Large intestine (tissue), 3 donors: Measurements from ENCODE around the gene APOH. TPM values are rescaled to one million over a fixed set of nuclear protein-coding genes. Genes with fewer than 3 reads are reported as not detected.
A peak's percentile ranks its signal among the peaks of the same experiment; 100 is the strongest.

Source experiments
- DNase-seq, 2 donors: peaks; one replicate each; pipeline versions ENCODE4 v3.0.0 to v3.0.0-alpha.2; 2013
- H3K27ac ChIP-seq: one replicate; pipeline ENCODE4 v1.5.1; 2013; ENCODE audit warnings: low read length
- H3K27me3 ChIP-seq: 2 replicates; pipeline ENCODE4 v1.6.1; 2013; ENCODE audit warnings: low read length; ENCODE audit not compliant: control insufficient read depth, insufficient read depth
- H3K36me3 ChIP-seq: 2 replicates; pipeline ENCODE4 v1.6.1; 2013; ENCODE audit warnings: low read length; ENCODE audit not compliant: control insufficient read depth, insufficient read depth
- H3K4me1 ChIP-seq: one replicate; pipeline ENCODE4 v1.6.1; 2013; ENCODE audit warnings: low read length; ENCODE audit not compliant: control insufficient read depth, insufficient read depth
- H3K4me3 ChIP-seq: one replicate; pipeline ENCODE4 v1.5.1; 2013; ENCODE audit warnings: low read length
- H3K9me3 ChIP-seq: one replicate; pipeline ENCODE4 v1.6.1; 2013; ENCODE audit warnings: mild to moderate bottlenecking, low read depth, low read length, moderate library complexity; ENCODE audit not compliant: control insufficient read depth
- WGBS: methylation state at CpG from one replicate; pipeline ENCODE4 v1.1.5; 2013; ENCODE audit warnings: low lambda C conversion rate; ENCODE audit not compliant: insufficient coverage; 5-methylcytosine and 5-hydroxymethylcytosine counted together
- polyA plus RNA-seq: library from polyadenylated mRNA; unstranded; fragments of 120-200 nt; gene quantifications from one replicate; pipeline ENCODE4 v1.2.1, GENCODE V29; 2013

APOH gene
- polyA plus RNA-seq, 1 donor = 4.4 TPM

DNA sequence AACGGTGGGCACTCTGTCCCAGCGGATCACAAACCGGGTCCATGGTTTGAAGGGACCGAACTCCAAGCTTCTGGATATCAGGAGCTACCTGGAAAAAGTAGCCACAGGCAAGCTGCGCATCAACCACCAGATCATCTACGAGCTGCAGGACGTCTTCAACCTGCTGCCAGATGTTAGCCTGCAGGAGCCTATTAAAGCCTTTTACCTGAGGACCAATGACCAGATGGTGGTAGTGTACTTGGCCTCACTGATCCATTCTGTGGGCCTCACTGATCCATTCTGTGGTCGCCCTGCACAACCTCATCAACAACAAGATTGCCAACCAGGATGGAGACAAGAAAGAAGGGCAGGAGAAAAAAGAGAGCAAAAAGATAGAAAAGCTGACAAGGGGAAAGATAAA is 31.0 kb downstream of the APOH start:
- DNase-seq = no peak

GRCh38 chr17:66192378-66192687 is 36.9 kb downstream of the APOH start:
- no CpG with 5 or more reads among the region's 10 CpGs for WGBS
- Histone ChIP-seq H3K36me3 (no peaks in the 10 kb centered on the region), H3K9me3 (no peaks in the 10 kb centered on the region), H3K27ac (no peak overlapping the region), H3K4me3 (peak overlapping the region; percentile 60), H3K4me1 (no peaks in the 10 kb centered on the region), H3K27me3 (no peaks in the 10 kb centered on the region)
- no peak for DNase-seq

More for the DNA sequence above, 31.0 kb downstream of the APOH start:
- Histone ChIP-seq H3K4me1 (no peaks in the 10 kb centered on the region), H3K9me3 (no peaks in the 10 kb centered on the region), H3K27ac (no peak overlapping the region), H3K4me3 (no peak overlapping the region), H3K27me3 (no peaks in the 10 kb centered on the region), H3K36me3 (no peaks in the 10 kb centered on the region)
- no CpG with 5 or more reads among the region's 8 CpGs for WGBS

DNA sequence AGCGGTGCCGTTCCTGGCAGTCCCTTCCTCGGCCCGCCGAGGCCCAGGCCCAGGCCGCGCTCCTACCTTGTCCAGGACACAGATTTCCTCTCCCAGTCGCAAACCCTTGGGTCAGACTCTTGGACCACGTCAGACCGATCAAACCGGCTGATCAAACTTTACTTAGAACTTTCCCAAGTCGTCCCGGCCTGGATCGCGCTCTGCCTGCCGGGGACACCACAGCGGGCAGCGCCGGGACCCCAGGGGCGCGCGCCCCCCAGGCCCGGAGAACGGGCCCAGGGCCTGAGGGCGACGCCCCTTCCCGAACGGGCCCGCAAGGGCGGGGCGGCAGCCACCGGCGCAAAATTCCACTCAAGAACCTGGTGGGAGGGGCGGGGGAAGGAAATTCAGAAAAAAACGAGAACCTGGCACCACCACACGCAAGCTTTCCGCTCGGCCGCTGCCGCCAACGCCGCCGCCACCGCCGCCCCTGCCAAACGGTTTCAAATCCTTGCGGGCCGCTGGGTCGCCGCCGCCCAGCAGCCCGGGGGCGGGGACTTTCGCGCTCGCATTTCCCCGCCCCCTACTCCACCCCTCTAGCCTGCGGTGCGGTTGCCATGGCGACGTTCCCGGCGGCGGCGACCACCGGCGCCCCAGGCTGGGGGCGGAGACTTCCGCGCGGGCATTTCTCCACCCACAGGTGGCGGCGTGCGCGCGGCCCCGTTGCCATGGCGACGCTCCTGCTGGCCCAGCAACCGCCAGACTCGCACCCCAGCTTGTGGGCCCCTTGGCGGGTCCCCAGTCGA is 37.4 kb downstream of the APOH start, which contains the start of gene CEP112:
TSS of gene CEP112 (minus strand) at position 541 of the 785 bp plus-strand sequence.
- H3K4me1 ChIP-seq = no peaks in the 10 kb centered on the region
- H3K4me3 ChIP-seq = peak within 1 kb of the TSS; percentile 60
- no peaks in the 10 kb centered on the region for H3K27me3 ChIP-seq
- peak; percentile 71 to 79 for DNase-seq
- peak within 1 kb of the TSS; percentile 3 for H3K27ac ChIP-seq
- no peaks in the 10 kb centered on the region for H3K9me3 ChIP-seq
- no CpG with 5 or more reads among the region's 83 CpGs for WGBS
- H3K36me3 ChIP-seq = no peaks in the 10 kb centered on the region

DNA sequence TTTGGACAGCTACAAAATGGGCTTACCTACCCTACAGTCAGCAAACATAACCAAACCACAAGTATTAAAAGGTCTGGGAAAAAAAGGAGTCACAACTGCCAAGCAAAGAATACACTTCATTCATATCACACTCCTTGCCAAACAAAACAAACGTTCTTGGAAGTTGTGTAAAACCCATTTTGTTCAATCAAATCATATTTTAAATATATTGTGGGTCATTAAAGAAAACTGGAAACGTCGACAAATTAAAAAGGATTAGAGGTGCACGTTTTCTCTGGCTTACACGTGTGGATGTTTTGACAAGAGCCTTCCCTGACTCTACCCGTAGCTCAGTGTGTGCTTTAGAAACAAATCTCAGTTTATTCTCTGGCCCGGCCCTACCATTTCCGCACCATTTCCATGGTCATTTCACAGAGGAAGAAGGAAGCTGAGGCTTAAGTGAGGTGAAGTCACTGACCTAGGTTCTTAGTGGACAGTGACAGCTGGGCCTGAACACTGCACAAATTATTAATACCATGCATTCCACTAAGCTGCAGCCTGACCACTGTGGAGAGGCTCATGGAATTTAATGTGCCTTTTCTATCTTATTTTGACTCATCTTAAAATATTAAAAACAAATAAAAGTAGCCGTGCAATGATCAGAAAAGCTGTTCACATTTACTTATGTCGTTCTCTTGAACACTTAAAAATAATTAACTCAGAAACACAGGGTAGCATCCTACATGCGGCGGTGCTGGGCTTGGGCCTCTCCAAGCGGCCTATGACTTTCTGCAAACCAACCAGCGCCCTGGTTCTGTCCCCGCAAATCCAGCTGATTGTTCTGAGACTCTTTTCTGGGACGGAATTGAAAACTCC is 38.2 kb downstream of the APOH start:
- DNase-seq = peak in 1 of 2 donors; percentile 44
- H3K27ac ChIP-seq = peak overlapping the region; percentile 3
- H3K36me3 ChIP-seq = no peaks in the 10 kb centered on the region
- 35% methylated on average over 2 of the region's 16 CpGs for WGBS
- peak overlapping the region; percentile 60 for H3K4me3 ChIP-seq
- no peaks in the 10 kb centered on the region for H3K9me3 ChIP-seq
- no peaks in the 10 kb centered on the region for H3K27me3 ChIP-seq
- no peaks in the 10 kb centered on the region for H3K4me1 ChIP-seq

DNA sequence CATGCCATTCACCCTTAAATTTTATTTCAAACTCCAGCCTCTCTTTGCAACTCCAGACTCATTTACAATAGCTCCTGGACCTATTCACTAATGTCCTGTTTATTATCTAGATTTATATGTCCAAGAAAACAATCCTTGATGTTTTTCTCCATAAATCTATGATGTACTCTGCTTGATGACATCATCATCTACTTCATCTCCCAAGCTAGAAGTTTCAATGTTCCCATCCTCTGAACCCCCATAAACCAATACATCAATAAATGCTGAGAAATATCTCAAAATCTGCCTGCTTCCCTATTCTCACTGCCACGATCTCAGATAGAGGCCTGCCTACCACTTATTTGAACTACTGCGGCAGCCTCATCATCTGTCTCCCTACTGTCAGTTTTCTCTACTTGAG is 41.5 kb downstream of the APOH start:
- 100% methylated on average over 1 of the region's 2 CpGs for WGBS
- Histone ChIP-seq H3K9me3 (no peaks in the 10 kb centered on the region), H3K27me3 (no peaks in the 10 kb centered on the region), H3K27ac (no peak overlapping the region), H3K4me1 (no peaks in the 10 kb centered on the region), H3K36me3 (no peaks in the 10 kb centered on the region), H3K4me3 (no peak overlapping the region)
- DNase-seq = no peak

DNA sequence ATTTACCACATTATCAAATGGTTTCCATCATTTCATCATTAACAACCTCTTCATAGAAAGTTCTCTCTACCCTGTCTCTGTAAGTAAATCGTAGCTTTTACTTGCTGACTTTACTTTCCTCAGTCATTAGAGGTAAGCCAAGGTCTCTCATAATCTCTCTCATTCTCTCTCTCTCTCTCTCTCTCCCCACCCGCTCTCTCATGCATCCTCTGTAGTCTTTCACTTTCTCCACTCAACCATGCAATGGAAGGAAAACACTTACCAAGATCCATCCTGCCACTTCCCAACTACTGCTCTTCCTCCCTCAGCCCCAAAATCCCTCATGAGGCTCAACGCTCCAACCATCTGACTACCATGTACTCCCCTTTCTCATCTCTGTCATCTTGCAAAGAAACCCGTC is 43.4 kb downstream of the APOH start:
- Histone ChIP-seq H3K27ac (no peak overlapping the region), H3K4me3 (no peak overlapping the region), H3K4me1 (no peaks in the 10 kb centered on the region), H3K9me3 (no peaks in the 10 kb centered on the region), H3K27me3 (no peaks in the 10 kb centered on the region), H3K36me3 (no peaks in the 10 kb centered on the region)
- no peak for DNase-seq
- 90% methylated on average over 3 of the region's 4 CpGs for WGBS

GRCh38 chr17:66184392-66184791 is 44.8 kb downstream of the APOH start:
- no peak for DNase-seq
- Histone ChIP-seq H3K4me3 (no peak overlapping the region), H3K4me1 (no peaks in the 10 kb centered on the region), H3K27ac (no peak overlapping the region), H3K36me3 (no peaks in the 10 kb centered on the region), H3K9me3 (no peaks in the 10 kb centered on the region), H3K27me3 (no peaks in the 10 kb centered on the region)
- WGBS = 100% methylated on average over 1 of the region's 1 CpG

DNA sequence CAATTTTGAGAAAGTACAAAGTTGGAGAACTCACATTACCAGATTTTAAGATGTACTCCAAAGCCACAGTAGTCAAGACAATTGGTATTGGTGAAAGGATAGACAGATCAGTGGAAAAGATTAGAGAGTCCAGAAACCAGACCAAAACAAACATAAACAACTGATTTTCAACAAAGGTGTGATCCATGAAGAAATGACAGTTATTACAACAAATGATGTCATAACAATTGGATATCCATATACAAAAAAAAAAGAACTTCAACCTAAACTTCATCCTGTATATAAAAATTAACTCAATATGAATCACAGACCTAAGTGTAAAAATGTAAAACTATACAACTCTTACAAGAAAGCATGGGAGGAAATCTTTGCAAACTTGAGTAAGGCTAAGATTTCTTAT is 45.7 kb downstream of the APOH start:
- no peaks in the 10 kb centered on the region for H3K36me3 ChIP-seq
- no peaks in the 10 kb centered on the region for H3K9me3 ChIP-seq
- H3K4me1 ChIP-seq = no peaks in the 10 kb centered on the region
- H3K27ac ChIP-seq = no peak overlapping the region
- H3K4me3 ChIP-seq = no peak overlapping the region
- no peaks in the 10 kb centered on the region for H3K27me3 ChIP-seq
- no peak for DNase-seq

DNA sequence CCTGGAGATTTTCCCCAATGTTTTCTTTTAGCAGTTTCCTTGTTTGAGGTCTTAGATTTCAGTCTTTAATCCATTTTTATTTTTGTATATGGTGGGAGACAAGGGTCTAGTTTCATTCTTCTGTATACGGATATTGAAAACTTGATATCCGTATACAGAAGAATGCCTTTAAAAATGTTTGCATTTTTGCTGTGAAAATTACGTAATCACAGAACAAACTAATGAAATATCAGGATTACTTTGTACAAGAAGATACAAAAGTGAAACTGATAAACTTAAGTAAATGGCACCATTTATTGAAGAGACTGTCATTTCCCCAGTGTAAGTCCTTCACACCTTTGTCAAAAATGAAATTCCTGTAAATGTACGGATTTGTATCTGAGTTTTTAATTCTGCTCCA is 50.6 kb downstream of the APOH start:
- Histone ChIP-seq H3K27me3 (no peaks in the 10 kb centered on the region), H3K4me1 (no peaks in the 10 kb centered on the region), H3K4me3 (no peak overlapping the region), H3K27ac (no peak overlapping the region), H3K9me3 (no peaks in the 10 kb centered on the region), H3K36me3 (no peaks in the 10 kb centered on the region)
- 100% methylated on average over 4 of the region's 4 CpGs for WGBS
- no peak for DNase-seq

DNA sequence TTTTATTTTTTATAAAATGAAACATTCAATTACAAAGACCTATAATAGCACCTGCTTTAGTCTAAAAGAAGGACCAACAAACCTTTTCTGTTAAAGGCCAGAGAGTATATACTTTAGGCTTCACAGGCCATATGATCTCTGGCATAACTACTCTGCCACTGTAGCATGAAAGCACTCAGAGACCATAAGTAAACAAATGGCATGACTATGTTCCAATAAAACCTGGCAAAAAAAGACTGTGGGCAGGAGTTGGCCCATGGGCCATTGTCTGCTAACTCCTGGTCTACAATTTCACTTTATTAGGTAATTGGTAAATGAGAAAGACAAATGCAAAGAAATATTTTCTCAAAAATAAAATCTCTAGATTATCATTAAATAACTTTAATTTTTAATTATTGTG is 52.2 kb downstream of the APOH start:
- Histone ChIP-seq H3K27ac (no peak overlapping the region), H3K9me3 (no peaks in the 10 kb centered on the region), H3K27me3 (no peaks in the 10 kb centered on the region), H3K4me1 (no peaks in the 10 kb centered on the region), H3K4me3 (no peak overlapping the region), H3K36me3 (no peaks in the 10 kb centered on the region)
- DNase-seq = no peak
